H9 (cell line): ENCODE measurements around the gene HCRTR1. TPM values are rescaled to one million over a fixed set of nuclear protein-coding genes. Genes with fewer than 3 reads are reported as not detected.

Experiments used
- DNase-seq: peaks from one replicate; pipeline ENCODE4 v3.0.0-alpha.2; 2017
- H2AFZ ChIP-seq: one replicate; pipeline ENCODE4 v1.6.1; 2013; ENCODE audit warnings: mild to moderate bottlenecking, low read length, control low read depth, moderate library complexity
- H2AK5ac ChIP-seq: 2 replicates; pipeline ENCODE4 v1.6.1; 2013; ENCODE audit warnings: low read length, control low read depth, mixed read lengths; ENCODE audit not compliant: insufficient read length
- H2BK120ac ChIP-seq: one replicate; pipeline ENCODE4 v1.6.1; 2013; ENCODE audit warnings: low read depth, mild to moderate bottlenecking, low read length, control low read depth, inconsistent platforms; ENCODE audit not compliant: poor library complexity, severe bottlenecking
- H2BK12ac ChIP-seq: 2 replicates; pipeline ENCODE4 v1.6.1; 2013; ENCODE audit warnings: low read length, control low read depth, mixed read lengths, low read depth; ENCODE audit not compliant: insufficient read length
- H2BK15ac ChIP-seq: 2 replicates; pipeline ENCODE4 v1.6.1; 2013; ENCODE audit warnings: low read depth, low read length, control low read depth
- H2BK20ac ChIP-seq: one replicate; pipeline ENCODE4 v1.6.1; 2013; ENCODE audit warnings: low read depth, mild to moderate bottlenecking, low read length, control low read depth, inconsistent platforms; ENCODE audit not compliant: poor library complexity, severe bottlenecking
- H2BK5ac ChIP-seq: 2 replicates; pipeline ENCODE4 v1.6.1; 2013; ENCODE audit warnings: low read length, control low read depth, mixed read lengths; ENCODE audit not compliant: insufficient read length
- H3K14ac ChIP-seq: 2 replicates; pipeline ENCODE4 v1.6.1; 2013; ENCODE audit warnings: low read length, control low read depth; ENCODE audit not compliant: insufficient read depth
- H3K18ac ChIP-seq: 2 replicates; pipeline ENCODE4 v1.6.1; 2013; ENCODE audit warnings: low read depth, mild to moderate bottlenecking, mixed read lengths, low read length, control low read depth; ENCODE audit not compliant: insufficient read length
- H3K23ac ChIP-seq: 2 replicates; pipeline ENCODE4 v1.6.1; 2013; ENCODE audit warnings: low read length, control low read depth, mixed read lengths, low read depth; ENCODE audit not compliant: insufficient read length
- H3K23me2 ChIP-seq: 2 replicates; pipeline ENCODE4 v1.6.1; 2013; ENCODE audit warnings: low read depth, mild to moderate bottlenecking, mixed read lengths, low read length, control low read depth; ENCODE audit not compliant: insufficient read length, poor library complexity, severe bottlenecking
- H3K27ac ChIP-seq: 2 replicates; pipeline ENCODE4 v1.5.1; 2013; ENCODE audit warnings: low read length, control low read depth, mixed read lengths, low read depth; ENCODE audit not compliant: insufficient read length
- H3K27me3 ChIP-seq: 2 replicates; pipeline ENCODE4 v1.6.1; 2013; ENCODE audit warnings: low read length, control low read depth, inconsistent platforms; ENCODE audit not compliant: insufficient read depth
- H3K4ac ChIP-seq: 2 replicates; pipeline ENCODE4 v1.6.1; 2013; ENCODE audit warnings: low read depth, mild to moderate bottlenecking, control low read depth, inconsistent platforms, low read length, moderate library complexity
- H3K4me1 ChIP-seq: 2 replicates; pipeline ENCODE4 v1.6.1; 2013; ENCODE audit warnings: low read length, control low read depth, inconsistent platforms; ENCODE audit not compliant: insufficient read depth
- H3K4me2 ChIP-seq: 2 replicates; pipeline ENCODE4 v1.6.1; 2013; ENCODE audit warnings: low read length, control low read depth, mixed read lengths; ENCODE audit not compliant: insufficient read length, insufficient read depth
- H3K56ac ChIP-seq: 2 replicates; pipeline ENCODE4 v1.6.1; 2013; ENCODE audit warnings: low read depth, mild to moderate bottlenecking, mixed read lengths, low read length, control low read depth; ENCODE audit not compliant: insufficient read length
- H3K79me1 ChIP-seq: 2 replicates; pipeline ENCODE4 v1.6.1; 2013; ENCODE audit warnings: low read depth, mild to moderate bottlenecking, moderate library complexity, low read length, control low read depth, inconsistent platforms; ENCODE audit not compliant: insufficient read depth, poor library complexity, severe bottlenecking
- H3K79me2 ChIP-seq: 2 replicates; pipeline ENCODE4 v1.6.1; 2013; ENCODE audit warnings: low read length, control low read depth, inconsistent platforms; ENCODE audit not compliant: insufficient read depth
- H3K9ac ChIP-seq: 2 replicates; pipeline ENCODE4 v1.6.1; 2013; ENCODE audit warnings: low read length, control low read depth, mixed read lengths; ENCODE audit not compliant: insufficient read length; ENCODE audit errors: extremely low read depth
- H3K9me3 ChIP-seq: one replicate; pipeline ENCODE4 v1.6.1; 2013; ENCODE audit warnings: low read depth, low read length, inconsistent platforms; ENCODE audit not compliant: control insufficient read depth
- H3T11ph ChIP-seq: one replicate; pipeline ENCODE4 v1.6.1; 2013; ENCODE audit warnings: mild to moderate bottlenecking, low read length, control low read depth, inconsistent platforms
- H4K20me1 ChIP-seq: one replicate; pipeline ENCODE4 v1.6.1; 2013; ENCODE audit not compliant: control insufficient read depth, insufficient read length, insufficient read depth
- H4K5ac ChIP-seq: 2 replicates; pipeline ENCODE4 v1.6.1; 2013; ENCODE audit warnings: low read depth, mild to moderate bottlenecking, mixed read lengths, low read length, control low read depth; ENCODE audit not compliant: insufficient read length
- H4K8ac ChIP-seq: replicated peaks from 2 replicates; pipeline ENCODE4 v1.6.1; 2013; ENCODE audit warnings: low read length, control low read depth, mixed read lengths, low read depth; ENCODE audit not compliant: insufficient read length
- H4K91ac ChIP-seq: 2 replicates; pipeline ENCODE4 v1.6.1; 2013; ENCODE audit warnings: low read depth, mild to moderate bottlenecking, moderate library complexity, mixed read lengths, low read length, control low read depth; ENCODE audit not compliant: insufficient read length
- H3K27ac Mint-ChIP-seq, 3 experiments: 2 replicates in 2 of 3; 3 replicates in 1 of 3; pipeline ENCODE4 v1.8.0; 2020 to 2021; ENCODE audit warnings: mixed read lengths in 3 of 3, mild to moderate bottlenecking in 1 of 3, moderate library complexity in 1 of 3
- H3K27me3 Mint-ChIP-seq: 2 replicates; pipeline ENCODE4 v1.8.0; 2021; ENCODE audit warnings: low read depth, mild to moderate bottlenecking, moderate library complexity, mixed read lengths
- H3K36me3 Mint-ChIP-seq, 3 experiments: 2 replicates in 2 of 3; 3 replicates in 1 of 3; pipeline ENCODE4 v1.8.0; 2020 to 2021; ENCODE audit warnings: low read depth in 3 of 3, mixed read lengths in 3 of 3; ENCODE audit not compliant: insufficient read depth in 1 of 3
- H3K4me1 Mint-ChIP-seq, 2 experiments: 2 replicates each; pipeline ENCODE4 v1.8.0; 2020; ENCODE audit warnings: mixed read lengths in 2 of 2
- H3K4me3 Mint-ChIP-seq, 2 experiments: 2 replicates in 1 of 2; 3 replicates in 1 of 2; pipeline ENCODE4 v1.8.0; 2020 to 2021; ENCODE audit warnings: mild to moderate bottlenecking in 2 of 2, mixed read lengths in 2 of 2, moderate library complexity in 1 of 2
- H3K9me3 Mint-ChIP-seq, 2 experiments: 2 replicates in 1 of 2; 3 replicates in 1 of 2; pipeline ENCODE4 v1.8.0; 2020; ENCODE audit warnings: mild to moderate bottlenecking in 2 of 2, mixed read lengths in 2 of 2, moderate library complexity in 1 of 2
- CTCF ChIP-seq: fragments of 200-600 bp; sonication (generic); conservative IDR thresholded peaks from 3 replicates; pipeline ENCODE4 v1.8.0; 2021; ENCODE audit warnings: antibody characterized with exemption, mild to moderate bottlenecking
- WGBS: extraction: QIAGEN DNeasy Blood & Tissue Kit; methylation state at CpG from one replicate; pipeline ENCODE4 v1.1.7; 2013; ENCODE audit warnings: missing lambda C conversion rate, low lambda C conversion rate, mixed read lengths; ENCODE audit not compliant: insufficient read length; ENCODE audit errors: extremely low coverage; 5-methylcytosine and 5-hydroxymethylcytosine counted together
- total RNA-seq: library from RNA; stranded (reverse); gene quantifications from 2 replicates; pipeline ENCODE4 v1.2.1, GENCODE V29; 2021

Gene HCRTR1
- total RNA-seq, 1 experiment from 2014 or later: not detected

GRCh38 chr1:31588751-31589515 is 28.6 kb upstream of the HCRTR1 start:
- Histone ChIP-seq H3K23me2 (no peaks in the 10 kb centered on the region), H3K56ac (no peak overlapping the region), H3K27ac (no peak overlapping the region), H3K4me2 (peak overlapping the region; percentile 9), H2BK120ac (no peak overlapping the region), H3K79me1 (no peaks in the 10 kb centered on the region), H4K5ac (no peak overlapping the region), H3K4ac (no peak overlapping the region), H2BK20ac (no peak overlapping the region), H3K18ac (peak overlapping the region; percentile 21), H3K27me3 (no peaks in the 10 kb centered on the region), H2AK5ac (no peak overlapping the region), H2BK12ac (no peak overlapping the region), H3K9ac (no peak overlapping the region), H3K4me1 (no peaks in the 10 kb centered on the region), H3K79me2 (no peaks in the 10 kb centered on the region), H2BK15ac (no peak overlapping the region), H4K8ac (no peak overlapping the region), H2BK5ac (no peak overlapping the region), H3K23ac (no peak overlapping the region), H4K91ac (no peak overlapping the region), H4K20me1 (no peaks in the 10 kb centered on the region), H2AFZ (no peak overlapping the region), H3K14ac (peak overlapping the region; percentile 57; the same call in 1 of the 2 replicates), H3T11ph (no peak overlapping the region), H3K9me3 (no peaks in the 10 kb centered on the region)
- no peak for TF ChIP-seq CTCF
- H3K4me1 Mint-ChIP-seq: peaks cover 21 to 24% of the 10 kb centered on the region in 2 experiments
- no peaks in the 10 kb centered on the region for H3K9me3 Mint-ChIP-seq
- no CpG with 5 or more reads among the region's 62 CpGs for WGBS
- 0 out of 7 replicates have a peak overlapping the region, but pooled peaks of 1 of the 3 experiments have one; percentile 48 for H3K27ac Mint-ChIP-seq
- peak overlapping the region; percentile 46 to 49 for H3K4me3 Mint-ChIP-seq
- H3K27me3 Mint-ChIP-seq: peaks cover 32% of the 10 kb centered on the region
- no peaks in the 10 kb centered on the region; a peak in 1 of 7 replicates for H3K36me3 Mint-ChIP-seq
- DNase-seq: peak; percentile 70
